GM12864 (cell line): ENCODE data around the gene AFF4.

ENCODE experiments used
- DNase-seq: peaks from one replicate; pipeline ENCODE4 v3.0.0-alpha.2; 2011; ENCODE audit warnings: low read depth
- H3K4me3 ChIP-seq: 2 replicates; pipeline ENCODE4 v1.5.1; 2011; ENCODE audit warnings: mild to moderate bottlenecking, low read depth, low read length, control low read depth
- CTCF ChIP-seq: IDR thresholded peaks from 2 replicates; pipeline ENCODE4 v1.5.1; 2011; ENCODE audit warnings: low read depth, mild to moderate bottlenecking, moderate library complexity, low read length, control low read depth, inconsistent platforms; ENCODE audit errors: missing control alignments

Gene AFF4

GRCh38 chr5:132840313-132840712, 123.1 kb downstream of the AFF4 start:
- DNase-seq: no peak
- no peak for TF ChIP-seq CTCF
- H3K4me3 ChIP-seq: no peak overlapping the region

GRCh38 chr5:132839426-132840301, 123.8 kb downstream of the AFF4 start:
- H3K4me3 ChIP-seq: no peak overlapping the region
- no peak for DNase-seq
- no peak for TF ChIP-seq CTCF

DNA sequence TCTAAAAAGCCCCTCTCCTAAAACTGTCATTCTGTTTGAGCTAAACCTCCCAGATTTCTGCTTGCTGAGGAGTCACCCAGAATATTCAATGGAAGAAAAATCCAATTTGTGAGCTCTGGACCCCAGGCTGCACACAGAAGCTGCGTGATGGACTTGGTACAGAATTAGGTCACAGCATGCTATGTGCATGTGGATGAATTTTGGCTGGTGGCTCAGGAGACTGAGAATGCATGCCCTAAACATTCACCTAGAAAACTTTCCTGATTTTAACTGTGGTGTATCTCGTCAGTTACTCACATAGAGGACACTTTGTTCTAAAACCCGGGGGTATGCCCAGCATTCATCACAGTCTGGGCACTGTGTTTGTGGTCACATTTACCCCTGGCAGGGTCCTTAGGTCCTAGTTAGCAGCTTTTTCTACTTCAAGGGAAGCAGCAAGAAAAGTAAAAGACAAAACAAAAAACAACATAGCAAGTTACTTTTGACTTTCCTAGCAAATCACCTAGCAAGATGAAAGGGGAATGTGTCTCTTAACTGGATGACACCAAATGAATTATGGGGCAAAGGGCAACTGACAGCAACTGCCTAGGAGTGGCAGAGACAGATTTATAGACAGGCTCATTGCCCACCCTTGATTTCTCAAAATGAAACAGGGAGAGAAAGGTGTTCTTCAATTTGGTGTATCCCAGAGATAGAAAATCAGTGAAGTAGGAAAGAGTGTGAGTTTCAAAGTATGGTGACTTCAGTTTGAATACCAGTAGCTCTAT, 124.7 kb downstream of the AFF4 start:
- DNase-seq: no peak
- TF ChIP-seq CTCF: no peak
- no peak overlapping the region for H3K4me3 ChIP-seq

DNA sequence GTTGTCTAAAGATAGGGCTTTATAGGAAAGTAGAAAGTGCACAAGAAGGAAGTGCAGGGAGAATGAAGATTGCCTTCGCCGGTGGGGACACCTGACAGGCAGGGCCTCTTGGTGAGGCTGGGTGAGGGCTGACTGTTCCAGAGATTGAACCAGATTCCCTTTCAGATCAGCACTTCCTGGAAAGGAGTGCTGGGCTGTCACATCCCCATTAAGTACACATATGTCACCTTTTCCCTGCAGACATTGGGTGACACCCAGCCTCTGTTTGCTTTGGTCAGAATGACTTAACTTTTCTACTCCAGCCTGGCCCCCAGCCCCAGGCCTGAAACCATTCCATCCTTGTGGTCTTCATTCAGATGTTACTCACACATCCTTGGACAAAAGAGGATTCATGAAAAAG, 125.6 kb downstream of the AFF4 start:
- no peak for TF ChIP-seq CTCF
- no peak for DNase-seq
- no peak overlapping the region for H3K4me3 ChIP-seq

DNA sequence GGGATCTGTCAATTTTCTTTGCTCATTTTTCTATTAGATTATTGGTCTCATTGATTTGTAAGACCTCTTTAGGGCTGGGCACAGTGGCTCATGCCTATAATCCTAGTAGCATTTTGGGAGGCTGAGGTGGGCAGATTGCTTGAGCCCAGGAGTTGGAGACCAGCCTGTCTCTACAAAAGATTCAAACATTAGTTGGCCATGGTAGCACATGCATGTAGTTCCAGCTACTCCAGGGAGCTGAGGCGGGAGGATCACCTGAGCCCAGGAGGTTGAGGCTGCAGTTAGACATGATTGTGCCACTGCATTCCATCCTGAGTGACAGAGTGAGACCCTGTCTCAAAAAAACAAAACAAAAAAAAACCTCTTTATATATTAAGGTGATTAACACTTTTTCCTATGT, 126.6 kb downstream of the AFF4 start:
- no peak for TF ChIP-seq CTCF
- DNase-seq: no peak
- no peak overlapping the region for H3K4me3 ChIP-seq

DNA sequence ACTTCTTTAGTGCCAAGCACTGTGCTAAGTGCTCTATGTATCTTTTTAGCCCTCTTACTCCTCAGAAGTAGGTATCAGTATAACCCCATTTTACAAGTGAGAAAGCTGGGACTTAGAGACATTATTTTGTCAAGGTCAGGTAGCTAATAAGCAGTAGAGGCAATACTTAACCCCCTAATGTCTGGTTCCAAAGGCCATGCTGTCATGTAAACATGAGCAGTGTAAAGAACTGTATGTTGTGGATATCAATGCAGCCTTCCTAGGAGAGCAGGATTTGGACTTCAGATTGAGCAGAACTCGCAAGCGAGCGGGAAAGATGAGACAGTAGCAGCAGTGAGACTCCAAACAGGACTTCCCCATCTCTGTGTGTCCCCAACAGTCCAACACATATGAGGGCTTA, 129.4 kb downstream of the AFF4 start:
- TF ChIP-seq CTCF: no peak
- no peak overlapping the region for H3K4me3 ChIP-seq
- no peak for DNase-seq
